ENCODE results near the gene ADAM17.
A peak's percentile ranks its signal among the peaks of the same experiment; 100 is the strongest.
"Not testable (repeated sequence)": the region's sequence is repeated elsewhere in the genome, so short reads cannot be mapped to it uniquely, and the experiment has no call there.

Gene ADAM17

DNA sequence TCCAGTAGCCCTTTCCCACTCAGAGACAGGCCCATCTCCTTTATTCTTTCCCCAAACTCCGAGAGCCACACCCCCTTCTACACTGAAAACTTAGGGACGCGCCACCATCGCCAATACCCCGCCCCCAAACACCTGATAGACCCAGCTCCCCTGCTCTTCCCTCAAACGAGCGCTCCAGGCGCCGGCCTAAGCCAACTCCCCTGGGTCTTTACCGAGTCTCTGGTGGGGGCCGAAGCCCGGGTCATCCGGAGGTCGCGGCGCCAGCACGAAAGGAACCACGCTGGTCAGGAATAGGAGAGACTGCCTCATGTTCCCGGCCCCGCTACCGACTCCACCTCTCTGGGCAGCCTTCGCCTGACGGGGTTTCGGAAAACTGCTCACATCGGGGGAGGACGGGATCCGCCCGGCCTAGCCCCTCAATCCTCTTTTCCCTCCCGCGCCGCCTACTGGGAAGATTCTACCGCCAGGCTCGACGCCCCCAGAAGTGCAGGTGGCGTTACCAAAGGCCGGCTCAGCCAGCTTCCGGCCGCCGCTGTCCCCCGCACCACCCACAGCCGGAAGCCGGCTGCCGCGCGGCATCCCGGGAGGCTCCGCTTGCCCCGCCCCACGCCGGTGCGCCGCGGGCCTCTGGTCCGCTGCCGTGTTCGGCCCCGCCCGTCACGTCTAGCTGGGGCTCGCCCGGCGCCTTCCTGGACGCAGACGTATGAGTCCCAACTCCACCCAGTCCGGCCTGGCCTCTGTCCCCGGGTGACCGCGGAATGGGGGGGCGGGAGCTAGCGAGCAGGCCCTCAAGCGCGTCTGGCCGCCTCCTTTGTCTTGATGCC lies at the start of gene ADAM17:
Gene ADAM17 (minus strand): TSS at position 534 of the 824 bp plus-strand sequence. CDS start 225 bp downstream, at position 309.
- peak; percentile 98 for DNase-seq (ENCODE audit: low spot score)

DNA sequence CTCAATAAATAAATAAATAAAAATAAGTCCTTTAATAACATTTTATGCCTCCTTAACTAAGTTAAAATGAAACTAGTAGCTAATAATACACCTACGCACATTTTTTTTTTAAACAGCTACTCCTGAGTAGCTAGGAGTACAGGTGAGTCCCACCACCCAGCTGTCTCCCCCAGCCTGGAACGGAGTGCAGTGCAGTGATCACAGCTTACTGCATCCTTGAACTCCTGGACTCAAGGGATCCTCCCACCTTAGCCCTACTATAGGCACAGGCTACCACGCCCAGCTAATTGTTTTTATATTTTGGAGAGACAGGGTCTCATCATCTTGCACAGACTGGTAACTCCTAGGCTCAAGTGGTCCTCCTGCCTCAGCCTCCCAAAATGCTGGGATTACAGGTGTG lies 46.8 kb upstream of the ADAM17 start:
- DNase-seq (ENCODE audit: low spot score) = no peak

DNA sequence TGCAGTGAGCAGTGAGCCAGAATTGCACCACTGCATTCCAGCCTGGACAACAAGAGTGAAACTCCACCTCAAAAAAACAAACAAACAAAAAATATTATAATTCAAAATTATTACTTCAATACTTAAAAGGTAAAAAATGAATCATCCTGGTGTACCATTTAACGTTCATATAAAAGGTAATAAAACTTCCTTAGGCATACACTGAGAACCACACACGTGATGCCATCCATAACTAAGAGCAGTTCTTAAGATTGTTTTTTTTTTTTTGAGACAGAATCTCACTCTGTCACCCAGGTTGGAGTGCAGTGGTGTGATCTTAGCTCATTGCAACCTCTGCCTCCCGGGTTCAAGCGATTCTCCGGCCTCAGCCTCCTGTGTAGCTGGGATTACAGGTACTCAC lies 45.8 kb upstream of the ADAM17 start:
- DNase-seq (ENCODE audit: low spot score) = no peak

DNA sequence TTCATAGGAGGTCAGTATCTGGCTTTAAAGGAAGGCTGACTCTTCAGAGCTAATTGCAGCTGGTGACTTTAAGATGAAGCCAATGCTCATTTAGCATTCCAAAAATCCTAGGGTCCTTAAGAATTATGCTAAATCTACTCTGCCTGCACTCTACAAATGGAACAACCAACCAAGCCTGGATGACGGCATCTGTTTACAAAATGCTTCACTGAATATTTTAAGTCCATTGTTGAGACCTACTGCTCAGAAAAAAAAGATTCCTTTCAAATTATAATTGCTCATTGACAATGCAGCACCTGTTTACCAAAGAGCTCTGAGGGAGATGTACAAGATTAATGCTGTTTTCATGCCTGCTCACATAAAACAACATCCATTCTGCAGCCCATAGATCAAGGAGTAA lies 43.8 kb upstream of the ADAM17 start:
- no peak for DNase-seq (ENCODE audit: low spot score)

DNA sequence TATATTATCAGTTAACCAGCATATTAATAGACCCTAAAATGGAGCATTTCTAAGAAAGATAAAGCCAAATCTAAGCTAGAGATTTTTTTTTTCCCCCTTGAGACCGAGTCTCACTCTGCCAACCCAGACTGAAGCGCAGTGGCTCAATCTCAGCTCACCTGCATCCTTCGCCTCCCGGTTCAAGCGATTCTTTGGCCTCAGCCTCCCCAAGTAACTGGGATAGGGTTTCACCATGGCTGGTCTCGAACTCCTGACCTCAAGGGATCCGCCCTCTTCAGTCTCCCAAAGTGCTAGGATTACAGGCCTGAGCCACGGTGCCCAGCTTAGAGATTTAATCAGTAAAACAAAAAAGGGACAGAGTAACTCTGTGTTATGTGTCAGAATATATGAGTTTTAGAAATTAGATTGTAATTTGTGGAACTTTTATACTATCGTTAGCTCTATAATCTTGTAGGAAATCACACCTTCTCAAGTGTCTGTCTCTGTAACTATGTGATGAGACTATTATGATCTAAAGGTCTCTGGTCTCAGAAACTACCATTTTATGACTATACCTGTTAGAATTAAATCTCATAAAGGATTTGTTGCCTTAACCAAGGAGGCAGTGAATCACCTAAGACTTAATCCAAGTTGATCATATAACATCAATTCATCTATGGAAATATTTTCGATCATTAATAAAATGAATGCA lies 41.1 kb upstream of the ADAM17 start:
- no peak for DNase-seq (ENCODE audit: low spot score)

DNA sequence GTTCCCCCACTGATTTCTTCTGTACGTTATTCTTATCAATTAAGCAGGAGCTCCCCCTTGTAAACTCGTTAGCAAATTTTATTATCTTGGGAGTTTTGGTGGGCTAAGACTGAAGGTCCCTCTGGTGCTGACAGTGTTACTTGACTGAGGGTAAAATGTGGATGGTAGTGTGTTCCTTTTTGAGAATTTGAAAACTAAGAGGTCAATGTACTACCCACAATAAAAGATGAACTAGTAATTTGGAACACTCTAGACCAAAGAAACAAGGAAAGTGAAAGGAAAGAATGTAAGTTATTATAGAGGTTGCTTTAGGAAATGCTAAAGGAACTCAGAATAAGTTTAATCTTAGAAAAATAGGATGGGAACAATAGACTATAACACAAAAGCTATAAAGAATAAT lies 40.1 kb upstream of the ADAM17 start:
- DNase-seq (ENCODE audit: low spot score) = no peak

GRCh38 chr2:9595256-9595655 lies 39.6 kb upstream of the ADAM17 start:
- not testable (repeated sequence) for DNase-seq (ENCODE audit: low spot score)

DNA sequence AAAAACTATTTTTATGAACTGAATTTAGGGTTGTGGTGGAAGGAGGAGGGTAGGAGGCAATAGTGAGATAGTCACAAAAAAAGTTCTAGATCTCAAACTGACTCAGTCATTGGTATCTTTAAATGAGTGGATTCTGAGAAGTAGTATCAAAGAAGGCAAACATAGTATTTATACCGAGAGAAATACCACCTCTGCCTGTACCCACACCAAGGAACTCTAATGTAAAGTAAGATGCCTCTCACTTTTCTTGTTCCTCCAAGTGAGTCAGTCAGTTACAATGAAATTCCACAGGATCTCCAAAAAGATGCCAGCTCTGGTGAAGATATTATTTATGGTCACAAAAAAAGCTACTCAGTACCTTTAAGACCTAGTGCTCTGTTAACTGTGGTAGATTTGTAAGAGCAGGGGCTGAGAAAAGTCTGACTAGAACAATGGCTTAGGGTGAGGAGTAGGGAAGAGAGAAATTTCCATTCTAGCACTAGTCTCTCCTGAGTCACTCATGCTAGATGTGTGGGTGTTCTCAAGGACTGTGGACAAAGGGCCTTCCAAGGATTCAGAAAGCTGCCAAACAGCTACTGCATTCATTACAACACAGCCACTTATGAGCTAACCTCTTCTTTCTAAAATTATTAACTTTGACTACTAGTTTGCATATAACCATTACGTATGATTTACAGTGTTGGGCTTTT lies 38.9 kb upstream of the ADAM17 start:
- no peak for DNase-seq (ENCODE audit: low spot score)

DNA sequence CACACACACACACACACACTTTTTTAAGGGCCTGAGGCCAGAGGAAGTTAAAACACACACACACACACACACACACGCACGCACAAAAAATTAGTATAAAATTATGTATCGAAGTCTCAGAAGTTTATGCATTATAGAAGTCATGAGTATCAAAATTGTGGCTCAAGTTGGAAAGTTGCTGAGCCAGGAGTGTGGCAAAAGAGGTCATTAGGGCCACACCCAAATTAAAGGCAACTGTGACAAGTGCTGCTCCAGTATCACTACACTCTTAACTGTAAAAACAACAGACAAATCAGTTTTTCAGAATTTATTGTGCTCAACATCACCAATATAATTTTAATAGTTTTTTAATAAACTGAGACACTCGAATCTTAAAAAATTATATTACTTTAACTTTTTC lies 38.3 kb upstream of the ADAM17 start:
- no peak for DNase-seq (ENCODE audit: low spot score)

GRCh38 chr2:9592699-9593098 lies 37.1 kb upstream of the ADAM17 start:
- no peak for DNase-seq (ENCODE audit: low spot score)

- DNase-seq (ENCODE audit: low spot score) = no peak
Observed at GRCh38 chr2:9590641-9591040, 35.0 kb upstream of the ADAM17 start.

- no peak for DNase-seq (ENCODE audit: low spot score)
Observed at GRCh38 chr2:9586465-9586864, 30.8 kb upstream of the ADAM17 start.

DNA sequence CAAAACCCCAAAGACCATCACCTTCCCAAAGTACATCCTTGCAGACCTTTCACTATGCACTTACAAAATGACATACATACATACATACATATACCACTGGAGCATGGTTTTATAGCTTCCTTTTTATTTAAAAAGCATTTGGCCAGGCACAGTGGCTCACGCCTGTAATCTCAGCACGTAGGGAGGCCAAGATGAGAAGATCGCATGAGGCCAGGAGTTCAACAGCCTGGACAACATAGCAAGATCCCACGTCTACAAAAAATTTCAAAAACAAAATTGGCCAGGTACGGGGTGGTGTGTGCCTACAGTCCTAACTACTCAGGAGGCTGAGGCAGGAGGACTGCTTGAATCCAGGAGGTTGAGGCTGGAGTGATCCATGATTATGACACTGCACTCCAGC lies 29.9 kb upstream of the ADAM17 start:
- DNase-seq (ENCODE audit: low spot score) = no peak

DNA sequence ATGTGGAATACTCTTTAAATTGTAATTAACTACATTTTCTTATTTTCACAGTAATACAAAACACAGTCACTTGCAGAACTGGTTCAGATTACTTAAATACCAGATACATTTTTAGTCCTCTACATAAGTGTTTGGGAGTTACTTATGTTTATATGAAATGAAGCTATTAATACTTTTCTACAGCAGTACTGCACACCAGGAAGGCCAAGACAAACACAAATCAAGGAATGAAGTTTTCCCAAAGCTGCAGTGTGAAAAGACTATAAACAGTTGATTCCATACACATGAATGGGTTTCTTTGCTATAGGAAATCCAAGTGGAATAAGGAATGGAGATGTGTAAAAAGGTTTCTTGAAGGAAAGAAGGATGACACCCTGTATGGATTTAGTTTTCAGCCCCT lies 29.3 kb upstream of the ADAM17 start:
- DNase-seq (ENCODE audit: low spot score) = not testable (repeated sequence)

GRCh38 chr2:9582624-9583023 lies 27.0 kb upstream of the ADAM17 start:
- DNase-seq (ENCODE audit: low spot score) = no peak

- DNase-seq (ENCODE audit: low spot score) = no peak
Observed at GRCh38 chr2:9578467-9579235, 23.0 kb upstream of the ADAM17 start.

DNA sequence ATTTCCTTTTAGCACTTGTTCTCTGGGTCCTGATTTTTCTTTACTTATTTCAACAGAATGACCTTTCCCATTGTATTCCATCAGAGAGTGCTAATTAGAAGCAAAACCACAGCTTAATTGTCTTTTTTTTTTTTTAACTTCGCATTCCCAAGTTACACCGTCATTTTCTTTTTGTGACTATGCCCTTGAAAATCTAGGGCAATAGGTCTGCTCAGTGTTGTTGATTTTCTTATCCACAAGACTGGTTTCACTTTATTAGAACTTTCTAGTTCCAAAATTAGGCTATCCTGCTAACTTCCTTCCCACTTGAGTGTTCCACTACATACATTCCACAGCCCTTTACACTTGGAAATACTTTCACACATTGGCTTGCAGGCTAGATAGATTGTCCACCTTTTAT lies 18.7 kb upstream of the ADAM17 start:
- no peak for DNase-seq (ENCODE audit: low spot score)

DNA sequence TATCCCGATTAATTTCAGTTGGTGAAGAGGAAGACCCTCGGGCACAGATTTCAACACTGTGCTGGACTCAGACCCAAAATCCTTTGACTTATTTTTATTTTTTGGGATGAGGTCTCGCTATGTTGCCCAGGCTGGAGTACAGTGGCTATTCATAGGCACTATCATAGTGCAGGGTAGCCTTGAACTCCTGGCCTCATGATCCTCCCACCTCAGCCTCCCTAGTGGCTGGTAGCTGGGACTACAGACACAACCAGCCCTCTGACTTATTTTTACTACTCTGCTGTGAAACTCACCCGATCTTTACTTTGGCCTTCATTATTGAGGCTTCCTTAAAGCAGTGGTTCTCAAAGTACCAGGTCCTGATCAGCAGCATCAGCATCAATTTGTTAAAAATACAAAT lies 18.2 kb upstream of the ADAM17 start:
- no peak for DNase-seq (ENCODE audit: low spot score)

DNA sequence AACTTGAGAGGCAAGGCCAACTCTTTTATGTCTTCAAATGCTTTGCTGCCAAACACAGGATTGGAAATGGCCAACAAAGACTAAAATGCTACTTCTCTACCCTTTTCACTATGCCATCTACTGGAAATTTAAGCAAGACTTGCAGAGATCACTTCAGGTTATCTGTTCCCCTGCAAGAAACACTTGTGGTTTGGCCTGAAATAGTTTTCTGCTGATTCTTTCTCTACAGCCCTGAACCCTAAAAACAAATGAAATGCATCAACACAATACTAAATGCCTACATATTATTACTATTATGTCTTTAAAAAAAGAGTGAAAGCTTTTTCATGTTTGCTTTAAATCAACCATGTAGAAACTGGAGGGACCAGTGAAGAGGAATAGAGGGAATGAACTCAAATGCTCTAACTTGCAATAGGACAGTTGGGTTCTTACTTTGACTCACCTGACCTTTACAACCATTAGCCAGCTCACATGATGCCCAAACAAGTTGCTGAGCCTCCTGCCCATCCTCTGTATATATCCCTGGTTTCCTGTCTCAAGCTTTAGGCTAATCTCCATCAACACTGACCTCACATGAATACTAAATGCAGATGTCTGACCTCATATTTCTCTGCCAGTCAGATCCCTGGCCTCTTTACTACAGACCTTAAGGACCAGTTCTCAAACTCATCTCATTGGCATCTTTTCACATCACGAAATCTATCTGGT lies 17.5 kb upstream of the ADAM17 start:
- DNase-seq (ENCODE audit: low spot score) = no peak

GRCh38 chr2:9570182-9571060 lies 14.8 kb upstream of the ADAM17 start:
- no peak for DNase-seq (ENCODE audit: low spot score)
